Fibroblast of villous mesenchyme (primary cell): ENCODE measurements around the gene FGF14. TPM values are rescaled to one million over a fixed set of nuclear protein-coding genes. Genes with fewer than 3 reads are reported as not detected.

Source experiments
- DNase-seq: peaks from one replicate; pipeline ENCODE4 v3.0.0-alpha.2; 2010; ENCODE audit warnings: low read depth
- H3K4me3 ChIP-seq: 2 replicates; pipeline ENCODE4 v1.5.1; 2011; ENCODE audit warnings: low read depth, mild to moderate bottlenecking, low read length
- total RNA-seq: library from RNA; depleted of rRNA; stranded (reverse); fragments of >200 nt; gene quantifications from 2 replicates; pipeline ENCODE4 v1.2.3, GENCODE V29; 2012
- TF ChIP-seq, protein P1 (sequence below): IDR thresholded peaks from 2 replicates; pipeline ENCODE4 v1.5.1; 2012; ENCODE audit warnings: low read depth, mild to moderate bottlenecking, low read length; ENCODE audit not compliant: insufficient read depth

Gene FGF14
- total RNA-seq, 1 donor = under 0.01 TPM

- TF ChIP-seq, protein P1, sequence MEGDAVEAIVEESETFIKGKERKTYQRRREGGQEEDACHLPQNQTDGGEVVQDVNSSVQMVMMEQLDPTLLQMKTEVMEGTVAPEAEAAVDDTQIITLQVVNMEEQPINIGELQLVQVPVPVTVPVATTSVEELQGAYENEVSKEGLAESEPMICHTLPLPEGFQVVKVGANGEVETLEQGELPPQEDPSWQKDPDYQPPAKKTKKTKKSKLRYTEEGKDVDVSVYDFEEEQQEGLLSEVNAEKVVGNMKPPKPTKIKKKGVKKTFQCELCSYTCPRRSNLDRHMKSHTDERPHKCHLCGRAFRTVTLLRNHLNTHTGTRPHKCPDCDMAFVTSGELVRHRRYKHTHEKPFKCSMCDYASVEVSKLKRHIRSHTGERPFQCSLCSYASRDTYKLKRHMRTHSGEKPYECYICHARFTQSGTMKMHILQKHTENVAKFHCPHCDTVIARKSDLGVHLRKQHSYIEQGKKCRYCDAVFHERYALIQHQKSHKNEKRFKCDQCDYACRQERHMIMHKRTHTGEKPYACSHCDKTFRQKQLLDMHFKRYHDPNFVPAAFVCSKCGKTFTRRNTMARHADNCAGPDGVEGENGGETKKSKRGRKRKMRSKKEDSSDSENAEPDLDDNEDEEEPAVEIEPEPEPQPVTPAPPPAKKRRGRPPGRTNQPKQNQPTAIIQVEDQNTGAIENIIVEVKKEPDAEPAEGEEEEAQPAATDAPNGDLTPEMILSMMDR = no peak
- H3K4me3 ChIP-seq = no peak overlapping the region
- peak; percentile 1 for DNase-seq
These were observed 532.3 kb downstream of the FGF14 start for GRCh38 chr13:101869553-101869952.

- no peak for DNase-seq
- TF ChIP-seq, protein P1 = no peak
- H3K4me3 ChIP-seq = no peak overlapping the region
These were observed 533.0 kb downstream of the FGF14 start for GRCh38 chr13:101868585-101869469.

GRCh38 chr13:101866889-101867581 is 534.8 kb downstream of the FGF14 start:
- no peak overlapping the region for H3K4me3 ChIP-seq
- no peak for DNase-seq
- TF ChIP-seq, protein P1 = no peak

DNA sequence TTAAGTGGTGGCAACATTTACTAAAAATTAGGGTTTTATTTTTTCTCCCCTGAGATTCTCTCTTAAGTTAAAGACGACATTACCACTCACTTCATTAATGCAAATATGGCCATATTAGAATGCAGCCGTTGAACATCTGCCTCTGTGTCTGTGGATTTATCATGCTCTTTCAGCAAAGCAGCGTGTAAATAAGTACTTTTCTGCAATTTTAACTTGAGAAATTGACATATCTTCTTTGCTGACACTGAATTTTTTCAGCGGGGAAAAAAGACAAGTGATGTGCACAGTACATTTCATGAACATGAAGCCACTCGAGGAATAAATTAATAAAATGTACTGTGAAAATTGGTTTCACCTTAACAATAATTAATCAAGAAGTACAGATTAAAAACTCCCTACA is 543.0 kb downstream of the FGF14 start:
- no peak for DNase-seq
- TF ChIP-seq, protein P1 = no peak
- H3K4me3 ChIP-seq = no peak overlapping the region

- TF ChIP-seq, protein P1 = no peak
- no peak overlapping the region for H3K4me3 ChIP-seq
- DNase-seq = no peak
These were observed 555.1 kb downstream of the FGF14 start for GRCh38 chr13:101846701-101847100.

DNA sequence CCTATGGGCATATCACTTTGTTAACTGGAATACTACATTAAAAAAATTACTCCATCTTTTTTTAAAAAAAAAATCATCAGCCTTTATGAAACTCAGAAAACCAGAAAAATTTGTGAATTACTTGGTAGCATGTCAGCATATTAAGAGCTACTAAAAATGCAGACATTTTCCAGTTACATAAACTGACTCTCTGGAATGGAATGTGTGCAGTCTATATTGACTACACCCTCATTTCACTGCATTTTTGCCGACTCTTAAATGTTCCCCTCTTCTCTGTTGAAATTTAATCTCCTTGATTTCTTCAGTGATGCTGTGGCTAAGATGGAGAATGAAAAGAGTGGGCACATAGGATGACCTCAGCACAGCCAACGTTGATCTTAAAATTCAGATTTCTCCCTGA is 555.6 kb downstream of the FGF14 start:
- no peak for DNase-seq
- TF ChIP-seq, protein P1 = no peak
- no peak overlapping the region for H3K4me3 ChIP-seq
